ENCODE data around the gene MYLK. TPM values are rescaled to one million over a fixed set of nuclear protein-coding genes. Genes with fewer than 3 reads are reported as not detected.

The MYLK gene
- total and polyA plus RNA-seq, 4 donors, result 17.1 to 158 (median 41.9) TPM

GRCh38 chr3:123753286-123753685, 130.8 kb downstream of the MYLK start:
- no peak overlapping the region for H3K27ac ChIP-seq (ENCODE audit: low read depth in 1 of 2, low read length in 2 of 2)
- peaks cover 30 to 79% (median 70%) of the 10 kb centered on the region in 4 donors for H3K4me1 ChIP-seq (ENCODE audit: control insufficient read depth in 4 of 4, insufficient read depth in 4 of 4, low read length in 3 of 4)
- no peaks in the 10 kb centered on the region for H3K36me3 ChIP-seq (ENCODE audit: control insufficient read depth in 4 of 4, insufficient read depth in 3 of 4, low read depth in 1 of 4, low read length in 3 of 4)
- no peaks in the 10 kb centered on the region for H3K27me3 ChIP-seq (ENCODE audit: control insufficient read depth in 4 of 4, insufficient read depth in 4 of 4, low read length in 3 of 4)
- DNase-seq (ENCODE audit: low spot score), result no peak
- no peak overlapping the region for H3K4me3 ChIP-seq (ENCODE audit: low read depth in 1 of 3, low read length in 3 of 3)
- TF ChIP-seq RAD21 (IDR thresholded peaks at IDR 0.05) (no peak), GABPA (IDR thresholded peaks at IDR 0.05 in 1 of 2, conservative IDR thresholded peaks at IDR 0.05 in 1 of 2) (no peak), SP1 (IDR thresholded peaks at IDR 0.05) (no peak)
- no peaks in the 10 kb centered on the region for H3K9me3 ChIP-seq (ENCODE audit: control insufficient read depth in 4 of 4, low read length in 3 of 4)
- H3K9ac ChIP-seq (ENCODE audit: low read depth in 1 of 2, low read length in 2 of 2), result no peak overlapping the region

- peaks cover 26 to 75% (median 61%) of the 10 kb centered on the region in 4 donors for H3K4me1 ChIP-seq (ENCODE audit: control insufficient read depth in 4 of 4, insufficient read depth in 4 of 4, low read length in 3 of 4)
- H3K27ac ChIP-seq (ENCODE audit: low read depth in 1 of 2, low read length in 2 of 2), result no peak overlapping the region
- no peak overlapping the region for H3K4me3 ChIP-seq (ENCODE audit: low read depth in 1 of 3, low read length in 3 of 3)
- no peaks in the 10 kb centered on the region for H3K27me3 ChIP-seq (ENCODE audit: control insufficient read depth in 4 of 4, insufficient read depth in 4 of 4, low read length in 3 of 4)
- DNase-seq (ENCODE audit: low spot score), result no peak
- H3K9ac ChIP-seq (ENCODE audit: low read depth in 1 of 2, low read length in 2 of 2), result no peak overlapping the region
- TF ChIP-seq RAD21 (IDR thresholded peaks at IDR 0.05) (no peak), EGR1 (IDR thresholded peaks at IDR 0.05; ENCODE audit: low read depth in 2 of 2) (no peak), REST (IDR thresholded peaks at IDR 0.05) (no peak)
- H3K9me3 ChIP-seq (ENCODE audit: control insufficient read depth in 4 of 4, low read length in 3 of 4), result no peaks in the 10 kb centered on the region
- 97% methylated on average over 8 of the region's 8 CpGs for WGBS
- no peaks in the 10 kb centered on the region for H3K36me3 ChIP-seq (ENCODE audit: control insufficient read depth in 4 of 4, insufficient read depth in 3 of 4, low read depth in 1 of 4, low read length in 3 of 4)
Measured at GRCh38 chr3:123752228-123752627, 131.9 kb downstream of the MYLK start.

- WGBS, result 92% methylated on average over 3 of the region's 3 CpGs
- Histone ChIP-seq H3K4me3 (ENCODE audit: low read depth in 1 of 3, low read length in 3 of 3) (no peak overlapping the region), H3K27me3 (ENCODE audit: control insufficient read depth in 4 of 4, insufficient read depth in 4 of 4, low read length in 3 of 4) (no peaks in the 10 kb centered on the region), H3K4me1 (ENCODE audit: control insufficient read depth in 4 of 4, insufficient read depth in 4 of 4, low read length in 3 of 4) (peaks cover 22 to 73% (median 55%) of the 10 kb centered on the region in 4 donors), H3K36me3 (ENCODE audit: control insufficient read depth in 4 of 4, insufficient read depth in 3 of 4, low read depth in 1 of 4, low read length in 3 of 4) (no peaks in the 10 kb centered on the region), H3K9ac (ENCODE audit: low read depth in 1 of 2, low read length in 2 of 2) (no peak overlapping the region), H3K27ac (ENCODE audit: low read depth in 1 of 2, low read length in 2 of 2) (no peak overlapping the region), H3K9me3 (ENCODE audit: control insufficient read depth in 4 of 4, low read length in 3 of 4) (no peaks in the 10 kb centered on the region)
- no peak for TF ChIP-seq FOXA2 (IDR thresholded peaks at IDR 0.05)
- TF ChIP-seq TAF1 (conservative IDR thresholded peaks at IDR 0.05), result no peak
- TF ChIP-seq HNF4G (IDR thresholded peaks at IDR 0.05), result no peak
- TF ChIP-seq ZBTB33 (IDR thresholded peaks at IDR 0.05), result no peak
- DNase-seq (ENCODE audit: low spot score), result no peak
Measured at GRCh38 chr3:123751433-123751832, 132.7 kb downstream of the MYLK start.

Measured in liver (tissue), 9 donors.